ENCODE data around the gene TRPM8. TPM values are rescaled to one million over a fixed set of nuclear protein-coding genes. Genes with fewer than 3 reads are reported as not detected.

Gene TRPM8
- total RNA-seq, 1 donor from 2014 or later = not detected

GRCh38 chr2:234026693-234027254 is 109.6 kb downstream of the TRPM8 start:
- TF ChIP-seq CTCF (IDR thresholded peaks at IDR 0.05; ENCODE audit: unreplicated experiment) = no peak
- Mint-ChIP-seq H3K9me3 (peaks cover 9% of the 10 kb centered on the region), H3K4me1 (peaks cover 30% of the 10 kb centered on the region), H3K4me3 (no peak overlapping the region), H3K27ac (peak overlapping the region; percentile 94), H3K27me3 (ENCODE audit: low read depth) (peaks cover 3% of the 10 kb centered on the region), H3K36me3 (no peaks in the 10 kb centered on the region)
- DNase-seq (ENCODE audit: low spot score in 2 of 2, unreplicated experiment in 2 of 2) = no peak

GRCh38 chr2:234027641-234028040 is 110.5 kb downstream of the TRPM8 start:
- Mint-ChIP-seq H3K4me1 (peaks cover 30% of the 10 kb centered on the region), H3K4me3 (no peak overlapping the region), H3K36me3 (no peaks in the 10 kb centered on the region), H3K27ac (peak overlapping the region; percentile 14), H3K9me3 (peaks cover 4% of the 10 kb centered on the region), H3K27me3 (ENCODE audit: low read depth) (peaks cover 3% of the 10 kb centered on the region)
- TF ChIP-seq CTCF (IDR thresholded peaks at IDR 0.05; ENCODE audit: unreplicated experiment) = no peak
- no peak for DNase-seq (ENCODE audit: low spot score in 2 of 2, unreplicated experiment in 2 of 2)

- Mint-ChIP-seq H3K9me3 (peaks cover 11% of the 10 kb centered on the region), H3K36me3 (peaks cover 3% of the 10 kb centered on the region), H3K27ac (no peak overlapping the region), H3K4me3 (no peak overlapping the region), H3K4me1 (peaks cover 30% of the 10 kb centered on the region), H3K27me3 (ENCODE audit: low read depth) (peaks cover 8% of the 10 kb centered on the region)
- TF ChIP-seq CTCF (IDR thresholded peaks at IDR 0.05; ENCODE audit: unreplicated experiment) = no peak
- no peak for DNase-seq (ENCODE audit: low spot score in 2 of 2, unreplicated experiment in 2 of 2)
These were observed 112.1 kb downstream of the TRPM8 start for GRCh38 chr2:234029150-234029733.

- Mint-ChIP-seq H3K36me3 (peaks cover 3% of the 10 kb centered on the region), H3K4me1 (peaks cover 15% of the 10 kb centered on the region), H3K9me3 (peaks cover 19% of the 10 kb centered on the region), H3K27ac (no peak overlapping the region), H3K27me3 (ENCODE audit: low read depth) (peaks cover 10% of the 10 kb centered on the region), H3K4me3 (no peak overlapping the region)
- TF ChIP-seq CTCF (IDR thresholded peaks at IDR 0.05; ENCODE audit: unreplicated experiment) = no peak
- no peak for DNase-seq (ENCODE audit: low spot score in 2 of 2, unreplicated experiment in 2 of 2)
These were observed 114.0 kb downstream of the TRPM8 start for GRCh38 chr2:234031207-234031606.

GRCh38 chr2:234032279-234032856 is 115.2 kb downstream of the TRPM8 start:
- Mint-ChIP-seq H3K4me1 (peaks cover 5% of the 10 kb centered on the region), H3K36me3 (peaks cover 3% of the 10 kb centered on the region), H3K27me3 (ENCODE audit: low read depth) (peaks cover 17% of the 10 kb centered on the region), H3K4me3 (no peak overlapping the region), H3K9me3 (peaks cover 29% of the 10 kb centered on the region), H3K27ac (no peak overlapping the region)
- DNase-seq (ENCODE audit: low spot score in 2 of 2, unreplicated experiment in 2 of 2) = no peak
- TF ChIP-seq CTCF (IDR thresholded peaks at IDR 0.05; ENCODE audit: unreplicated experiment) = no peak
